Stomach (tissue), 4 donors: ENCODE results near the gene MLIP.

Source experiments
- CTCF ChIP-seq, 7 experiments: fragments of 450-650 bp in 4 of 7; fragments of 200-600 bp in 3 of 7; sonication (generic) in 3 of 7; IDR thresholded peaks; one replicate each; pipeline ENCODE4 v1.5.1; 2016 to 2019; ENCODE audit warnings: antibody characterized with exemption in 7 of 7, control low read depth in 2 of 7, mild to moderate bottlenecking in 1 of 7
- EP300 ChIP-seq: sonication (generic); formaldehyde crosslinking; IDR thresholded peaks from one replicate; pipeline ENCODE4 v1.6.1; 2017; ENCODE audit warnings: antibody characterized with exemption

- TF ChIP-seq CTCF (IDR thresholded peaks at IDR 0.05), result no peak
- no peak for TF ChIP-seq EP300
These were observed 37.1 kb upstream of the MLIP start for GRCh38 chr6:54074109-54074508.
